Right lobe of liver (tissue), 6 donors: ENCODE results near the gene ANGPTL3. TPM values are rescaled to one million over a fixed set of nuclear protein-coding genes. Genes with fewer than 3 reads are reported as not detected.

Experiments used
- ATAC-seq, 4 donors: fragments of 200-7000 bp; cut with Tn5 transposase; one replicate each; pipeline ENCODE4 v1.9.1; 2020; ENCODE audit warnings: mild to moderate bottlenecking in 4 of 4, moderate library complexity in 4 of 4
- DNase-seq, 3 donors: peaks; one replicate each; pipeline ENCODE4 v3.0.0-alpha.2; 2020
- H3K27ac ChIP-seq, 3 donors: fragments of 200-600 bp; one replicate each; pipeline ENCODE4 v1.8.0; 2022
- H3K27me3 ChIP-seq, 2 donors: fragments of 200-600 bp; one replicate each; pipeline ENCODE4 v1.8.0; 2022
- H3K36me3 ChIP-seq, 4 donors: fragments of 200-600 bp; sonication (generic) in 1 of 4; one replicate each; pipeline versions ENCODE4 v1.5.1 to v1.8.0; 2017 to 2022; ENCODE audit warnings: control low read depth in 1 of 4
- H3K4me1 ChIP-seq, 4 donors: fragments of 200-600 bp; sonication (generic) in 1 of 4; one replicate each; pipeline versions ENCODE4 v1.5.1 to v1.8.0; 2017 to 2022; ENCODE audit warnings: control low read depth in 1 of 4
- H3K4me3 ChIP-seq, 3 donors: fragments of 200-600 bp; one replicate each; pipeline ENCODE4 v1.8.0; 2022
- H3K9me3 ChIP-seq, 4 donors: fragments of 200-600 bp; sonication (generic) in 1 of 4; one replicate each; pipeline versions ENCODE4 v1.5.1 to v1.8.0; 2017 to 2022; ENCODE audit warnings: control low read depth in 1 of 4
- CTCF ChIP-seq, 4 donors: fragments of 200-600 bp in 3 of 4; fragments of 450-650 bp in 1 of 4; IDR thresholded peaks; one replicate each; pipeline versions ENCODE4 v1.5.1 to v1.8.0; 2016 to 2022; ENCODE audit warnings: antibody characterized with exemption in 4 of 4, mild to moderate bottlenecking in 2 of 4
- POLR2A ChIP-seq: fragments of 450-650 bp; IDR thresholded peaks from one replicate; pipeline ENCODE4 v1.6.1; 2017; ENCODE audit warnings: antibody characterized with exemption, mild to moderate bottlenecking
- WGBS: methylation state at CpG from one replicate; pipeline ENCODE4 v1.1.6; 2018; ENCODE audit warnings: low coverage, low lambda C conversion rate; ENCODE audit not compliant: insufficient coverage; ENCODE audit errors: missing lambda C conversion rate; 5-methylcytosine and 5-hydroxymethylcytosine counted together
- intact Hi-C, 2 donors: fragments of 100-400 bp; cut with DNase I; formaldehyde crosslinking; loops; one replicate each; pipeline versions ENCODE4 v1.11.2 to v1.14.1; 2022
- total RNA-seq, 6 experiments: library from RNA; depleted of rRNA in 2 of 6; stranded (reverse); fragments of >200 nt in 2 of 6; fragmentation: NEBNext Ultra II Directional in 3 of 6; extraction: Animal tissue kit (Norgen Biotek cat#: 25700) in 3 of 6; gene quantifications; one replicate each; pipeline versions ENCODE4 v1.1.0 to v1.2.4, GENCODE V29; 2016 to 2023
- donor health status: DM: no; HTN: yes; CAD: no.
- donor health status: DM: no; HTN: no; CAD: no.
- donor health status: DM: no; HTN: no; CAD: no.
- donor health status: DM: no; HTN: yes; CAD: no.
- donor health status: DM: no; HTN: yes; CAD: no.

Gene ANGPTL3
- total RNA-seq, 6 experiments from 2014 or later, result 227 to 411 (median 245) TPM

GRCh38 chr1:62637392-62638105 is 40.2 kb downstream of the ANGPTL3 start:
- peaks cover 0 to 9% (median 0%) of the 10 kb centered on the region in 4 donors for H3K36me3 ChIP-seq
- TF ChIP-seq CTCF (IDR thresholded peaks at IDR 0.05) (no peak), POLR2A (no peak)
- no peak for ATAC-seq
- DNase-seq, result no peak
- no peaks in the 10 kb centered on the region for H3K4me1 ChIP-seq
- no peaks in the 10 kb centered on the region for H3K27me3 ChIP-seq
- WGBS, result 84% methylated on average over 6 of the region's 6 CpGs
- intact Hi-C loops, result no loop called here
- H3K9me3 ChIP-seq, result peaks cover 0 to 7% (median 0%) of the 10 kb centered on the region in 4 donors
- H3K4me3 ChIP-seq, result no peak overlapping the region
- H3K27ac ChIP-seq, result no peak overlapping the region

GRCh38 chr1:62643283-62643682 is 46.0 kb downstream of the ANGPTL3 start:
- DNase-seq (no peak), ATAC-seq (no peak)
- Histone ChIP-seq H3K27me3 (no peaks in the 10 kb centered on the region), H3K4me1 (no peaks in the 10 kb centered on the region), H3K27ac (no peak overlapping the region), H3K9me3 (no peaks in the 10 kb centered on the region), H3K4me3 (no peak overlapping the region), H3K36me3 (peaks cover 0 to 6% (median 2%) of the 10 kb centered on the region in 4 donors)
- WGBS, result 93% methylated on average over 1 of the region's 1 CpG
- TF ChIP-seq CTCF (IDR thresholded peaks at IDR 0.05), result no peak
- no peak for TF ChIP-seq POLR2A
- intact Hi-C loops, result no loop called here

- H3K27me3 ChIP-seq, result no peaks in the 10 kb centered on the region
- no peaks in the 10 kb centered on the region for H3K4me1 ChIP-seq
- H3K36me3 ChIP-seq, result peaks cover 0 to 4% (median 2%) of the 10 kb centered on the region in 4 donors
- H3K9me3 ChIP-seq, result no peaks in the 10 kb centered on the region
- H3K27ac ChIP-seq, result no peak overlapping the region
- TF ChIP-seq CTCF (IDR thresholded peaks at IDR 0.05) (no peak), POLR2A (no peak)
- ATAC-seq (no peak), DNase-seq (no peak)
- intact Hi-C loops, result no loop called here
- H3K4me3 ChIP-seq, result no peak overlapping the region
These were observed 55.1 kb downstream of the ANGPTL3 start for GRCh38 chr1:62652387-62652786.

- ATAC-seq, result no peak
- 100% methylated on average over 1 of the region's 1 CpG for WGBS
- no peak overlapping the region for H3K4me3 ChIP-seq
- TF ChIP-seq POLR2A, result no peak
- no peak for TF ChIP-seq CTCF (IDR thresholded peaks at IDR 0.05)
- no peak for DNase-seq
- no peak overlapping the region for H3K27ac ChIP-seq
- no peaks in the 10 kb centered on the region for H3K9me3 ChIP-seq
- H3K4me1 ChIP-seq, result no peaks in the 10 kb centered on the region
- H3K27me3 ChIP-seq, result no peaks in the 10 kb centered on the region
- intact Hi-C loops, result no loop called here
- peaks cover 0 to 3% (median 0%) of the 10 kb centered on the region in 4 donors for H3K36me3 ChIP-seq
These were observed 57.4 kb downstream of the ANGPTL3 start for GRCh38 chr1:62654744-62655143.

Other genes starting within 250 kb of the ANGPTL3 start
- 1 to 10 TPM; 4.9 to 8.4 (median 6.6) TPM for gene USP1, start 160.5 kb upstream of the ANGPTL3 start, total RNA-seq
- gene DOCK7, start 90.9 kb downstream of the ANGPTL3 start, total RNA-seq, result 10 to 100 TPM; 14.1 to 28.4 (median 20.1) TPM
- gene ATG4C, start 186.6 kb downstream of the ANGPTL3 start, total RNA-seq, result 10 to 100 TPM in 1 of 6 experiments, 1 to 10 TPM in 5; 3.8 to 10.1 (median 6.3) TPM